ENCODE measurements around the gene DIPK2B. TPM values are rescaled to one million over a fixed set of nuclear protein-coding genes. Genes with fewer than 3 reads are reported as not detected.

Gene DIPK2B
- total and polyA plus RNA-seq, 9 of the 15 experiments (the other 6 are each of a cell fraction or from before 2014, with no cell fraction given): not detected

- H3K27ac ChIP-seq (ENCODE audit: extremely low read depth, low read depth, low read length): no peak overlapping the region
- ATAC-seq (no peak), DNase-seq (ENCODE audit: extremely low read depth in 1 of 4, low spot score in 3 of 4) (no peak), FAIRE-seq (no peak)
- intact Hi-C loops (cut with micrococcal nuclease) (no loop called here), in situ Hi-C loops (cut with MboI) (no loop called here)
- no TSS peak for BruUV-seq (replicated peaks)
- no peak overlapping the region for H3K9ac ChIP-seq (ENCODE audit: insufficient read depth in 1 of 2, low read depth in 2 of 2, low read length in 2 of 2)
- H4K20me1 ChIP-seq (replicated peaks; ENCODE audit: control insufficient read depth, insufficient read depth, low read length): no peaks in the 10 kb centered on the region
- no peaks in the 10 kb centered on the region for H3K9me1 ChIP-seq (ENCODE audit: control insufficient read depth, insufficient read depth, low read length)
- H2AFZ ChIP-seq (ENCODE audit: low read depth, low read length): no peak overlapping the region
- no peaks in the 10 kb centered on the region for H3K4me1 ChIP-seq (replicated peaks in 1 of 2; ENCODE audit: control insufficient read depth in 2 of 2, insufficient read depth in 2 of 2, low read length in 2 of 2)
- ChIA-PET CTCF (ENCODE audit: low intra/inter-chr PET ratio) (no interaction called here), POLR2A (no interaction called here)
- no peaks in the 10 kb centered on the region for H3K79me2 ChIP-seq (ENCODE audit: control insufficient read depth, insufficient read depth, low read length)
- no peak overlapping the region for H3K4me2 ChIP-seq (ENCODE audit: insufficient read depth, low read length)
- no peaks in the 10 kb centered on the region for H3K9me3 ChIP-seq (replicated peaks; ENCODE audit: control insufficient read depth, insufficient read depth, low read depth, low read length)
- H3K4me3 ChIP-seq: no peak overlapping the region
- WGBS (ENCODE audit: insufficient coverage, low coverage, missing lambda C conversion rate): 0% methylated on average over 1 of the region's 1 CpG
- H3K36me3 ChIP-seq (ENCODE audit: control insufficient read depth, insufficient read depth, low read length): no peaks in the 10 kb centered on the region
- H3K27me3 ChIP-seq (ENCODE audit: control insufficient read depth in 2 of 2, insufficient read depth in 2 of 2, low read length in 2 of 2): no peaks in the 10 kb centered on the region
- TF ChIP-seq NFE2L1 (tag; IDR thresholded peaks at IDR 0.05; ENCODE audit: borderline replicate concordance, low read depth) (no peak), ESRRA (IDR thresholded peaks at IDR 0.05; ENCODE audit: borderline replicate concordance, low read depth) (no peak), RBFOX2 (IDR thresholded peaks at IDR 0.05; ENCODE audit: low read depth, low read length) (no peak), KLF1 (tag; IDR thresholded peaks at IDR 0.05) (no peak), ZBTB17 (CRISPR knock-in tag; IDR thresholded peaks at IDR 0.05) (no peak), GABPA (tag; conservative IDR thresholded peaks at IDR 0.05; ENCODE audit: low read depth) (no peak), CEBPB (tag; IDR thresholded peaks at IDR 0.05) (no peak), CGGBP1 (CRISPR knock-in tag; IDR thresholded peaks at IDR 0.05) (no peak), RFX5 (IDR thresholded peaks at IDR 0.05; ENCODE audit: low read depth, low read length) (no peak), GTF2A2 (tag; IDR thresholded peaks at IDR 0.05) (no peak), ZFP1 (CRISPR knock-in tag; IDR thresholded peaks at IDR 0.05) (no peak), CEBPZ (IDR thresholded peaks at IDR 0.05; ENCODE audit: borderline replicate concordance, low read depth, low read length) (no peak), STAG1 (CRISPR knock-in tag; IDR thresholded peaks at IDR 0.05; ENCODE audit: borderline replicate concordance) (no peak), OTX1 (CRISPR knock-in tag; IDR thresholded peaks at IDR 0.05) (no peak), NFE2 (IDR thresholded peaks at IDR 0.05; ENCODE audit: low read depth) (no peak), ZBTB49 (CRISPR knock-in tag; IDR thresholded peaks at IDR 0.05; ENCODE audit: borderline replicate concordance) (no peak), ARID3A (IDR thresholded peaks at IDR 0.05; ENCODE audit: borderline replicate concordance, low read depth, low read length) (no peak)
These were observed 37.8 kb upstream of the DIPK2B start for GRCh38 chrX:45238489-45238888.
